GM10248 (cell line): ENCODE data around the gene ZNF524.

ENCODE experiments used
- CTCF ChIA-PET: fragments of 300-600 bp; sonication (Branson Sonifier 250); formaldehyde crosslinking; extraction: SDS; loops from one replicate; lab custom pipeline; 2021; ENCODE audit warnings: antibody characterized with exemption; lab: Yijun Ruan, JAX
- POLR2A ChIA-PET: fragments of 350-650 bp; sonication (Branson Sonifier 250); formaldehyde crosslinking; extraction: SDS; loops from one replicate; lab custom pipeline; 2020; ENCODE audit warnings: antibody characterized with exemption; lab: Yijun Ruan, JAX
- DNase-seq: peaks from one replicate; pipeline ENCODE4 v3.0.0; 2012; ENCODE audit errors: extremely low spot score
- CTCF ChIP-seq: IDR thresholded peaks from 2 replicates; pipeline ENCODE4 v1.5.1; 2012; ENCODE audit warnings: mild to moderate bottlenecking, low read depth; ENCODE audit errors: extremely low read depth, missing control alignments, control extremely low read depth

ZNF524 gene

GRCh38 chr19:55617426-55617825, 17.3 kb downstream of the ZNF524 start:
- DNase-seq = no peak
- ChIA-PET CTCF (interaction anchor here (1.2 to 4.7 kb wide), 4 partner anchors 8 to 15 kb away, joined by 3 to 37 read pairs (median 18); partner anchors contain the start of gene ZNF865), POLR2A (no interaction called here)
- TF ChIP-seq CTCF = no peak

GRCh38 chr19:55618426-55618825, 18.3 kb downstream of the ZNF524 start:
- no peak for TF ChIP-seq CTCF
- DNase-seq = no peak
- POLR2A ChIA-PET = no interaction called here
- CTCF ChIA-PET = interaction anchor here (1.2 to 4.7 kb wide), 4 partner anchors 8 to 14 kb away, joined by 3 to 37 read pairs (median 18); partner anchors contain the start of gene ZNF865

GRCh38 chr19:55619286-55619685, 19.2 kb downstream of the ZNF524 start:
- ChIA-PET CTCF (interaction anchor here (1.0 to 4.7 kb wide), 4 partner anchors 10 to 17 kb away, joined by 4 to 37 read pairs (median 18); partner anchors contain the start of gene ZNF865), POLR2A (interaction anchor here (0.7 to 1.5 kb wide), 2 partner anchors 20 to 212 kb away, joined by 3 read pairs; partner anchors contain the start of genes FIZ1 and UBE2S)
- no peak for TF ChIP-seq CTCF
- no peak for DNase-seq

- DNase-seq = no peak
- no peak for TF ChIP-seq CTCF
- ChIA-PET CTCF (interaction anchor here (0.8 to 4.7 kb wide), 4 partner anchors 12 to 480 kb away, joined by 3 to 37 read pairs (median 16); partner anchors contain the start of gene ZNF865), POLR2A (interaction anchor here (1.5 kb wide), 1 partner anchor 213 kb away, joined by 3 read pairs; the partner anchor contains the start of gene UBE2S)
Observed at GRCh38 chr19:55620410-55621204, 20.5 kb downstream of the ZNF524 start.

GRCh38 chr19:55621205-55621672, 21.2 kb downstream of the ZNF524 start:
- no peak for TF ChIP-seq CTCF
- no peak for DNase-seq
- ChIA-PET POLR2A (no interaction called here), CTCF (interaction anchor here (1.3 to 4.7 kb wide), 3 partner anchors 11 to 117 kb away, joined by 3 to 37 read pairs (median 8); partner anchors contain the start of gene ZNF865)

GRCh38 chr19:55621673-55622231, 21.7 kb downstream of the ZNF524 start:
- DNase-seq = no peak
- POLR2A ChIA-PET = no interaction called here

More at GRCh38 chr19:55621673-55622231, 21.7 kb downstream of the ZNF524 start:
- no peak for TF ChIP-seq CTCF
- CTCF ChIA-PET = interaction anchor here (2.0 kb wide), 1 partner anchor 16 kb away, joined by 8 read pairs; the partner anchor contains the start of gene ZNF865
